C4-2B (cell line): ENCODE measurements around the gene TMEM260.

Experiments used
- CTCF ChIP-seq: fragments of 450-650 bp; conservative IDR thresholded peaks from 2 replicates; pipeline ENCODE4 v1.5.1; 2017; ENCODE audit warnings: mild to moderate bottlenecking
- ZFX ChIP-seq: fragments of 450-650 bp; IDR thresholded peaks from 2 replicates; pipeline ENCODE4 v1.6.1; 2017

- no peak for TF ChIP-seq ZFX
- no peak for TF ChIP-seq CTCF
Observed at GRCh38 chr14:56554301-56554700, 25.3 kb upstream of the TMEM260 start.
